GM23338 (cell line): ENCODE data around the gene LRRC2. TPM values are rescaled to one million over a fixed set of nuclear protein-coding genes. Genes with fewer than 3 reads are reported as not detected.

Experiments
- CREB1 ChIP-seq: fragments of 250-450 bp; sonication (Bioruptor Pico); IDR thresholded peaks from 2 replicates; pipeline ENCODE4 v1.5.0; 2020; ENCODE audit warnings: low read depth, mild to moderate bottlenecking, moderate library complexity
- EZH2 ChIP-seq: fragments of 200-600 bp; sonication (generic); IDR thresholded peaks from one replicate; pipeline ENCODE4 v1.8.0; 2017; ENCODE audit warnings: antibody characterized with exemption, mild to moderate bottlenecking, low read depth; ENCODE audit not compliant: unreplicated experiment
- EZH2phosphoT487 ChIP-seq: fragments of 200-600 bp; sonication (generic); IDR thresholded peaks from one replicate; pipeline ENCODE4 v1.8.1; 2018; ENCODE audit warnings: antibody characterized with exemption; ENCODE audit not compliant: unreplicated experiment
- JUNB ChIP-seq: IDR thresholded peaks from one replicate; pipeline ENCODE4 v1.6.1; 2016; ENCODE audit warnings: antibody characterized with exemption; ENCODE audit not compliant: unreplicated experiment
- NANOG ChIP-seq: IDR thresholded peaks from 2 replicates; pipeline ENCODE4 v1.6.1; 2016; ENCODE audit warnings: antibody characterized with exemption, borderline replicate concordance
- REST ChIP-seq: IDR thresholded peaks from one replicate; pipeline ENCODE4 v1.6.1; 2018; ENCODE audit warnings: antibody characterized with exemption; ENCODE audit not compliant: unreplicated experiment
- ZNF462 ChIP-seq: fragments of 250-450 bp; sonication (Bioruptor Pico); IDR thresholded peaks from 2 replicates; pipeline ENCODE4 v1.5.0; 2020; ENCODE audit warnings: mild to moderate bottlenecking, moderate library complexity
- polyA plus RNA-seq: library from polyadenylated mRNA; unstranded; fragments of >200 nt; fragmentation: Nextera tagmentation; extraction: Ambion mirVana; gene quantifications from 2 replicates; pipeline ENCODE4 v1.2.1, GENCODE V29; 2016
- total RNA-seq: library from RNA; depleted of rRNA; stranded (reverse); fragments of >200 nt; shearing (Covaris generic); gene quantifications from 2 replicates; pipeline ENCODE4 v1.2.3, GENCODE V29; 2014

The LRRC2 gene
- total and polyA plus RNA-seq, 2 experiments from 2014 or later: 6.5 to 7.1 TPM

- no peak for TF ChIP-seq ZNF462 (CRISPR knock-in tag)
- TF ChIP-seq EZH2phosphoT487: no peak
- TF ChIP-seq REST: no peak
- no peak for TF ChIP-seq JUNB
- TF ChIP-seq EZH2: no peak
- no peak for TF ChIP-seq CREB1 (CRISPR knock-in tag)
- no peak for TF ChIP-seq NANOG
These were observed 87.8 kb downstream of the LRRC2 start (continued) for GRCh38 chr3:46478341-46478740.
